Mammary epithelial cell (primary cell): ENCODE measurements around the gene FBXO39.

Experiments used
- EZH2 ChIP-seq: IDR thresholded peaks from 2 replicates; pipeline ENCODE4 v1.6.1; 2012; ENCODE audit warnings: low read length, inconsistent platforms, borderline replicate concordance
- TF ChIP-seq, protein P1 (sequence below), 2 donors: IDR thresholded peaks in 1 of 2; conservative IDR thresholded peaks in 1 of 2; 2 replicates each; pipeline ENCODE4 v1.5.1; 2011 to 2012; ENCODE audit warnings: inconsistent platforms in 2 of 2, low read length in 2 of 2, mild to moderate bottlenecking in 2 of 2, control low read depth in 1 of 2, low read depth in 1 of 2; ENCODE audit not compliant: insufficient read depth in 1 of 2; ENCODE audit errors: extremely low read depth in 1 of 2

DNA sequence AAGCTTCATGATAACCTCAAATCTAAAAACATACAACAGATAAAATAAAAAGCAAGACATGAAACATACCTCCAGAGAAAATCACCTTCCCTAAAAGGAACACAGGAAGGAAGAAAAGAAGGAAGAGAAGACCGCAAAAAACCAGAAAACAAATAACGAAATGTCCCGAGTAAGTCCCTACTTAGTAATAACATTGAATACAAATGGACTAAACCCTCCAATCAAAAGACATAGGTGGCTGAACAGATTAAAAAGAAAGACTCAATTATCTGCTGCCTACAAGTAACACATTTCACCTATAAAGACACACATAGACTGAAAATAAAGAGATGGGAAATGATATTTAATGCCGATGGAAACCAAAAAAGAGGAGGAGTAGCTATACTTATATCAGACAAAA is 6.2 kb downstream of the FBXO39 start:
- TF ChIP-seq, protein P1, sequence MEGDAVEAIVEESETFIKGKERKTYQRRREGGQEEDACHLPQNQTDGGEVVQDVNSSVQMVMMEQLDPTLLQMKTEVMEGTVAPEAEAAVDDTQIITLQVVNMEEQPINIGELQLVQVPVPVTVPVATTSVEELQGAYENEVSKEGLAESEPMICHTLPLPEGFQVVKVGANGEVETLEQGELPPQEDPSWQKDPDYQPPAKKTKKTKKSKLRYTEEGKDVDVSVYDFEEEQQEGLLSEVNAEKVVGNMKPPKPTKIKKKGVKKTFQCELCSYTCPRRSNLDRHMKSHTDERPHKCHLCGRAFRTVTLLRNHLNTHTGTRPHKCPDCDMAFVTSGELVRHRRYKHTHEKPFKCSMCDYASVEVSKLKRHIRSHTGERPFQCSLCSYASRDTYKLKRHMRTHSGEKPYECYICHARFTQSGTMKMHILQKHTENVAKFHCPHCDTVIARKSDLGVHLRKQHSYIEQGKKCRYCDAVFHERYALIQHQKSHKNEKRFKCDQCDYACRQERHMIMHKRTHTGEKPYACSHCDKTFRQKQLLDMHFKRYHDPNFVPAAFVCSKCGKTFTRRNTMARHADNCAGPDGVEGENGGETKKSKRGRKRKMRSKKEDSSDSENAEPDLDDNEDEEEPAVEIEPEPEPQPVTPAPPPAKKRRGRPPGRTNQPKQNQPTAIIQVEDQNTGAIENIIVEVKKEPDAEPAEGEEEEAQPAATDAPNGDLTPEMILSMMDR (conservative IDR thresholded peaks at IDR 0.05 in 1 of 2, IDR thresholded peaks at IDR 0.05 in 1 of 2; ENCODE audit: extremely low read depth in 1 of 2, insufficient read depth in 1 of 2, low read depth in 1 of 2, low read length in 2 of 2): no peak
- TF ChIP-seq EZH2: no peak
